HCT116 (cell line): Measurements from ENCODE around the gene FFAR3. TPM values are rescaled to one million over a fixed set of nuclear protein-coding genes. Genes with fewer than 3 reads are reported as not detected.

Experiments
- ATAC-seq: fragments of 200-7000 bp; cut with Tn5 transposase; 2 replicates; pipeline ENCODE4 v1.9.1; 2020; ENCODE audit warnings: mild to moderate bottlenecking, moderate library complexity
- BruUV-seq: library from RNA; stranded (reverse); fragments of 400-500 nt; replicated peaks from 2 replicates; lab custom pipeline; 2021; lab: Mats Ljungman, UMichigan
- CTCF ChIA-PET: fragments of 300-600 bp; sonication (Branson Sonifier 250); formaldehyde crosslinking; loops from one replicate; lab custom pipeline; 2021; ENCODE audit warnings: antibody characterized with exemption; lab: Charles Lee
- POLR2A ChIA-PET: fragments of 300-600, 350-600 bp; sonication (Branson Sonifier 250); formaldehyde crosslinking; loops from one replicate; lab custom pipeline; 2021; ENCODE audit warnings: antibody characterized with exemption; lab: Charles Lee
- RAD21 ChIA-PET, 2 experiments: fragments of 300-600 bp; sonication (Branson Sonifier 250); formaldehyde crosslinking; loops; one replicate each; lab custom pipeline; 2023; ENCODE audit warnings: low total read pairs in 2 of 2; ENCODE audit not compliant: uncharacterized antibody in 2 of 2, unreplicated experiment in 2 of 2, low non-redundant PET in 1 of 2; lab: Charles Lee
- DNase-seq: peaks from one replicate; pipeline ENCODE4 v3.0.0-alpha.2; 2010; ENCODE audit warnings: low read depth, low spot score
- H2AFZ ChIP-seq: fragments of 200-600 bp; shearing (Covaris generic), sonication (generic); 2 replicates; pipeline ENCODE4 v1.6.1; 2017; ENCODE audit warnings: low read depth, mixed run types, mixed read lengths, antibody characterized with exemption, low read length; ENCODE audit not compliant: poor library complexity, severe bottlenecking
- H3K27ac ChIP-seq: 2 replicates; pipeline ENCODE4 v1.5.1; 2012; ENCODE audit warnings: low read depth, low read length
- H3K27me3 ChIP-seq: fragments of 200-600 bp; sonication (generic); 2 replicates; pipeline ENCODE4 v1.6.1; 2016; ENCODE audit warnings: mixed run types, low read length, mixed read lengths; ENCODE audit not compliant: insufficient read depth
- H3K36me3 ChIP-seq, 2 experiments: fragments of 200-500 bp in 1 of 2; fragments of 200-600 bp in 1 of 2; sonication (Bioruptor generic) in 1 of 2; sonication (generic) in 1 of 2; 2 replicates each; pipeline versions ENCODE4 v1.5.1 to v1.6.1; 2014 to 2016; ENCODE audit warnings: low read length in 2 of 2, inconsistent platforms in 1 of 2, mixed read lengths in 1 of 2, mixed run types in 1 of 2; ENCODE audit not compliant: insufficient read depth in 2 of 2, control insufficient read depth in 1 of 2
- H3K4me1 ChIP-seq, 2 experiments: fragments of 200-600 bp in 1 of 2; sonication (generic) in 1 of 2; 2 replicates each; pipeline versions ENCODE4 v1.5.1 to v1.6.1; 2012 to 2017; ENCODE audit warnings: low read length in 2 of 2, inconsistent platforms in 1 of 2, mild to moderate bottlenecking in 1 of 2, mixed read lengths in 1 of 2, mixed run types in 1 of 2, moderate library complexity in 1 of 2; ENCODE audit not compliant: insufficient read depth in 2 of 2, control insufficient read depth in 1 of 2
- H3K4me2 ChIP-seq: fragments of 200-600 bp; sonication (generic); 2 replicates; pipeline ENCODE4 v1.6.1; 2017; ENCODE audit warnings: mixed run types, low read length, mixed read lengths
- H3K4me3 ChIP-seq, 2 experiments: fragments of 200-600 bp in 1 of 2; sonication (generic) in 1 of 2; replicated peaks in 1 of 2; 2 replicates each; pipeline ENCODE4 v1.5.1; 2011 to 2016; ENCODE audit warnings: low read length in 2 of 2, control low read depth in 1 of 2, low read depth in 1 of 2, mild to moderate bottlenecking in 1 of 2, mixed read lengths in 1 of 2, mixed run types in 1 of 2
- H3K79me2 ChIP-seq: fragments of 200-600 bp; sonication (generic); 2 replicates; pipeline ENCODE4 v1.6.1; 2017; ENCODE audit warnings: mild to moderate bottlenecking, mixed run types, low read length, moderate library complexity, mixed read lengths; ENCODE audit not compliant: insufficient read depth
- H3K9ac ChIP-seq: fragments of 200-600 bp; sonication (generic); 2 replicates; pipeline ENCODE4 v1.6.1; 2016; ENCODE audit warnings: low read length, mixed read lengths
- H3K9me2 ChIP-seq: fragments of 200-600 bp; sonication (generic), shearing (Covaris generic); 2 replicates; pipeline ENCODE4 v1.6.1; 2017; ENCODE audit warnings: mixed run types, mild to moderate bottlenecking, moderate library complexity; ENCODE audit not compliant: insufficient read depth
- H3K9me3 ChIP-seq, 2 experiments: fragments of 200-500 bp in 1 of 2; fragments of 200-600 bp in 1 of 2; sonication (Bioruptor generic) in 1 of 2; sonication (generic) in 1 of 2; 2 replicates each; pipeline ENCODE4 v1.6.1; 2014 to 2017; ENCODE audit warnings: low read length in 2 of 2, mixed read lengths in 2 of 2, inconsistent platforms in 1 of 2, low read depth in 1 of 2, mild to moderate bottlenecking in 1 of 2, mixed run types in 1 of 2, moderate library complexity in 1 of 2; ENCODE audit not compliant: control insufficient read depth in 1 of 2, insufficient read depth in 1 of 2
- H4K20me1 ChIP-seq: fragments of 200-600 bp; sonication (generic), shearing (Covaris generic); 2 replicates; pipeline ENCODE4 v1.6.1; 2017; ENCODE audit warnings: mixed run types, mild to moderate bottlenecking, moderate library complexity; ENCODE audit not compliant: insufficient read depth
- EZH2phosphoT487 ChIP-seq: fragments of 200-600 bp; IDR thresholded peaks from 2 replicates; pipeline ENCODE4 v1.6.1; 2018; ENCODE audit warnings: antibody characterized with exemption, borderline replicate concordance
- POLR2A ChIP-seq: IDR thresholded peaks from 2 replicates; pipeline ENCODE4 v1.7.0; 2011; ENCODE audit warnings: borderline replicate concordance; ENCODE audit not compliant: insufficient read depth, insufficient read length; ENCODE audit errors: extremely low read depth
- SIN3A ChIP-seq: IDR thresholded peaks from 2 replicates; pipeline ENCODE4 v1.6.1; 2012; ENCODE audit warnings: low read depth
- SRF ChIP-seq: IDR thresholded peaks from 2 replicates; pipeline ENCODE4 v1.6.1; 2012; ENCODE audit warnings: low read depth
- YY1 ChIP-seq: IDR thresholded peaks from 2 replicates; pipeline ENCODE4 v1.6.1; 2011; ENCODE audit warnings: low read length, low read depth, moderate library complexity, mild to moderate bottlenecking; ENCODE audit not compliant: insufficient replicate concordance; ENCODE audit errors: extremely low read depth
- intact Hi-C: fragments of 100-400 bp; cut with micrococcal nuclease; formaldehyde crosslinking; loops from 2 replicates; pipeline ENCODE4 v1.10.0; 2022
- microRNA-seq: library from miRNA; unstranded; fragments of <30 nt; microRNA quantifications from one replicate; pipeline ENCODE4, GENCODE V29; 2016; ENCODE audit warnings: borderline number of aligned reads
- total RNA-seq: library from RNA; stranded (reverse); gene quantifications from one replicate; pipeline ENCODE4 v1.2.1, GENCODE V29; 2021; ENCODE audit not compliant: unreplicated experiment
- TF ChIP-seq, protein P1 (sequence below), 3 experiments: fragments of 200-600 bp in 1 of 3; sonication (generic) in 1 of 3; IDR thresholded peaks in 2 of 3; conservative IDR thresholded peaks in 1 of 3; 2 replicates each; pipeline ENCODE4 v1.5.1; 2012 to 2017; ENCODE audit warnings: low read depth in 2 of 3, low read length in 2 of 3, antibody characterized with exemption in 1 of 3, borderline replicate concordance in 1 of 3, control low read depth in 1 of 3, mild to moderate bottlenecking in 1 of 3, mixed read lengths in 1 of 3, mixed run types in 1 of 3, moderate library complexity in 1 of 3; ENCODE audit not compliant: insufficient read depth in 1 of 3
- TF ChIP-seq, protein P2 (sequence below): IDR thresholded peaks from 2 replicates; pipeline ENCODE4 v1.6.1; 2012; ENCODE audit warnings: low read depth

The FFAR3 gene
- total RNA-seq, 1 experiment from 2014 or later: not detected

DNA sequence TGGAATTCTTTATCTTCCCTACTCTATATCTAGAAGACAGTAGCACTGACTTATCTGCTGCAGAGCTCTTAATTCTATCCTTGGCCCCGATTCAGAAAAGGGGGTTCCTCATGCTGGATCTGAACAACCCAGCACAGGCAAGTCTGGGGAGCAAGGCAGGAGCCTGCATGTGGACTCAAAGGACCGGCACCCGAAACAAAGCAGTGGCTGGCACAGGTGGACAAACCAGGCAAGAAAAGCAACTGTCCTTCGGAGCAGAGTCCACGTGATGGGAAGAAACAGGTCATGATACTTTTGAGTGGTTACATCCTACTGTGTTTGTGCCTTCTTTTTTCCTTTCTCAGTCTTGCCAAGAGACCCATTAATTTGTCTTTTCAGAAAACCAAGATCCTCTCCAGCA, 50.9 kb downstream of the FFAR3 start:
- H3K36me3 ChIP-seq: no peaks in the 10 kb centered on the region
- no peak for DNase-seq
- H3K9me2 ChIP-seq: no peaks in the 10 kb centered on the region
- peaks cover 29% of the 10 kb centered on the region for H3K27me3 ChIP-seq
- TF ChIP-seq EZH2phosphoT487 (no peak), YY1 (no peak), POLR2A (no peak), SRF (no peak), SIN3A (no peak)
- TF ChIP-seq, protein P1, sequence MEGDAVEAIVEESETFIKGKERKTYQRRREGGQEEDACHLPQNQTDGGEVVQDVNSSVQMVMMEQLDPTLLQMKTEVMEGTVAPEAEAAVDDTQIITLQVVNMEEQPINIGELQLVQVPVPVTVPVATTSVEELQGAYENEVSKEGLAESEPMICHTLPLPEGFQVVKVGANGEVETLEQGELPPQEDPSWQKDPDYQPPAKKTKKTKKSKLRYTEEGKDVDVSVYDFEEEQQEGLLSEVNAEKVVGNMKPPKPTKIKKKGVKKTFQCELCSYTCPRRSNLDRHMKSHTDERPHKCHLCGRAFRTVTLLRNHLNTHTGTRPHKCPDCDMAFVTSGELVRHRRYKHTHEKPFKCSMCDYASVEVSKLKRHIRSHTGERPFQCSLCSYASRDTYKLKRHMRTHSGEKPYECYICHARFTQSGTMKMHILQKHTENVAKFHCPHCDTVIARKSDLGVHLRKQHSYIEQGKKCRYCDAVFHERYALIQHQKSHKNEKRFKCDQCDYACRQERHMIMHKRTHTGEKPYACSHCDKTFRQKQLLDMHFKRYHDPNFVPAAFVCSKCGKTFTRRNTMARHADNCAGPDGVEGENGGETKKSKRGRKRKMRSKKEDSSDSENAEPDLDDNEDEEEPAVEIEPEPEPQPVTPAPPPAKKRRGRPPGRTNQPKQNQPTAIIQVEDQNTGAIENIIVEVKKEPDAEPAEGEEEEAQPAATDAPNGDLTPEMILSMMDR (IDR thresholded peaks at IDR 0.05 in 2 of 3, conservative IDR thresholded peaks at IDR 0.05 in 1 of 3; ENCODE audit: borderline replicate concordance in 1 of 3, insufficient read depth in 1 of 3, low read depth in 2 of 3, low read length in 2 of 3): no peak
- TF ChIP-seq, protein P2, sequence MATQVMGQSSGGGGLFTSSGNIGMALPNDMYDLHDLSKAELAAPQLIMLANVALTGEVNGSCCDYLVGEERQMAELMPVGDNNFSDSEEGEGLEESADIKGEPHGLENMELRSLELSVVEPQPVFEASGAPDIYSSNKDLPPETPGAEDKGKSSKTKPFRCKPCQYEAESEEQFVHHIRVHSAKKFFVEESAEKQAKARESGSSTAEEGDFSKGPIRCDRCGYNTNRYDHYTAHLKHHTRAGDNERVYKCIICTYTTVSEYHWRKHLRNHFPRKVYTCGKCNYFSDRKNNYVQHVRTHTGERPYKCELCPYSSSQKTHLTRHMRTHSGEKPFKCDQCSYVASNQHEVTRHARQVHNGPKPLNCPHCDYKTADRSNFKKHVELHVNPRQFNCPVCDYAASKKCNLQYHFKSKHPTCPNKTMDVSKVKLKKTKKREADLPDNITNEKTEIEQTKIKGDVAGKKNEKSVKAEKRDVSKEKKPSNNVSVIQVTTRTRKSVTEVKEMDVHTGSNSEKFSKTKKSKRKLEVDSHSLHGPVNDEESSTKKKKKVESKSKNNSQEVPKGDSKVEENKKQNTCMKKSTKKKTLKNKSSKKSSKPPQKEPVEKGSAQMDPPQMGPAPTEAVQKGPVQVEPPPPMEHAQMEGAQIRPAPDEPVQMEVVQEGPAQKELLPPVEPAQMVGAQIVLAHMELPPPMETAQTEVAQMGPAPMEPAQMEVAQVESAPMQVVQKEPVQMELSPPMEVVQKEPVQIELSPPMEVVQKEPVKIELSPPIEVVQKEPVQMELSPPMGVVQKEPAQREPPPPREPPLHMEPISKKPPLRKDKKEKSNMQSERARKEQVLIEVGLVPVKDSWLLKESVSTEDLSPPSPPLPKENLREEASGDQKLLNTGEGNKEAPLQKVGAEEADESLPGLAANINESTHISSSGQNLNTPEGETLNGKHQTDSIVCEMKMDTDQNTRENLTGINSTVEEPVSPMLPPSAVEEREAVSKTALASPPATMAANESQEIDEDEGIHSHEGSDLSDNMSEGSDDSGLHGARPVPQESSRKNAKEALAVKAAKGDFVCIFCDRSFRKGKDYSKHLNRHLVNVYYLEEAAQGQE: no peak
- no peaks in the 10 kb centered on the region for H3K9me3 ChIP-seq
- ATAC-seq: no peak
- no peak overlapping the region for H3K4me3 ChIP-seq
- ChIA-PET POLR2A (no interaction called here), CTCF (interaction anchor here (1.5 kb wide), 1 partner anchor 11 kb away, joined by 3 read pairs; no protein-coding TSS in a partner anchor), RAD21 (no interaction called here)
- no TSS peak for BruUV-seq
- peaks cover 0 to 4% of the 10 kb centered on the region in 2 experiments; a peak in 1 of 4 replicates for H3K4me1 ChIP-seq
- H4K20me1 ChIP-seq: no peaks in the 10 kb centered on the region
- no peak overlapping the region for H3K27ac ChIP-seq
- no peak overlapping the region for H3K4me2 ChIP-seq
- H2AFZ ChIP-seq: no peak overlapping the region
- intact Hi-C loops: no loop called here
- H3K9ac ChIP-seq: no peak overlapping the region
- H3K79me2 ChIP-seq: no peaks in the 10 kb centered on the region

Small RNAs within 50 kb of the gene (microRNA-seq; reads per million reads assigned to microRNA genes)
- gene MIR5196: not detected

Other genes with a start within 250 kb of the FFAR3 start
- gene FXYD3, start 242.6 kb upstream of the FFAR3 start, total RNA-seq: 17.4 TPM
- gene LGI4, start 223.4 kb upstream of the FFAR3 start, total RNA-seq: 0.32 TPM
- 7.8 TPM for gene FXYD1, start 219.6 kb upstream of the FFAR3 start, total RNA-seq
- 0.71 TPM for gene FXYD7, start 215.2 kb upstream of the FFAR3 start, total RNA-seq
- 123 TPM for gene FXYD5, start 203.7 kb upstream of the FFAR3 start, total RNA-seq
- gene FAM187B, start 129.7 kb upstream of the FFAR3 start, total RNA-seq: not detected
- 211 TPM for gene LSR, start 109.5 kb upstream of the FFAR3 start, total RNA-seq
- gene USF2, start 89.5 kb upstream of the FFAR3 start, total RNA-seq: 98.4 TPM
- gene HAMP, start 75.9 kb upstream of the FFAR3 start, total RNA-seq: not detected
- 0.17 TPM for gene MAG, start 66.3 kb upstream of the FFAR3 start, total RNA-seq
- gene CD22, start 29.3 kb upstream of the FFAR3 start, total RNA-seq: 7.0 TPM
- gene FFAR1, start 10.6 kb upstream of the FFAR3 start, total RNA-seq: not detected
- not detected for gene GPR42, start 12.6 kb downstream of the FFAR3 start, total RNA-seq
- gene FFAR2, start 89.8 kb downstream of the FFAR3 start, total RNA-seq: not detected
- 0.74 TPM for gene KRTDAP, start 132.0 kb downstream of the FFAR3 start, total RNA-seq
- gene DMKN, start 155.2 kb downstream of the FFAR3 start, total RNA-seq: 246 TPM
- 0.66 TPM for gene SBSN, start 169.9 kb downstream of the FFAR3 start, total RNA-seq
- not detected for gene GAPDHS, start 175.0 kb downstream of the FFAR3 start, total RNA-seq
- 128 TPM for gene TMEM147, start 187.2 kb downstream of the FFAR3 start, total RNA-seq
- 0.27 TPM for gene ATP4A, start 205.2 kb downstream of the FFAR3 start, total RNA-seq
- not detected for gene PMIS2, start 227.7 kb downstream of the FFAR3 start, total RNA-seq